ENCODE data around the gene ARHGAP33. TPM values are rescaled to one million over a fixed set of nuclear protein-coding genes. Genes with fewer than 3 reads are reported as not detected.

The ARHGAP33 gene
- total RNA-seq, 2 donors from 2014 or later: 13.2 to 38.1 TPM

- DNase-seq (ENCODE audit: low spot score): no peak
- H3K9me3 ChIP-seq: no peaks in the 10 kb centered on the region
- no peak overlapping the region for H3K27ac ChIP-seq
- no peaks in the 10 kb centered on the region for H3K27me3 ChIP-seq (replicated peaks; ENCODE audit: insufficient read depth)
- H3K4me3 ChIP-seq: no peak overlapping the region
- TF ChIP-seq CTCF (IDR thresholded peaks at IDR 0.05): no peak
- no peak for TF ChIP-seq POLR2AphosphoS5 (IDR thresholded peaks at IDR 0.05)
- TF ChIP-seq POLR2A (IDR thresholded peaks at IDR 0.05): no peak
- 91% methylated on average over 16 of the region's 16 CpGs for WGBS
- H3K36me3 ChIP-seq: no peaks in the 10 kb centered on the region
- intact Hi-C loops (cut with DNase I): no loop called here
- H3K4me1 ChIP-seq (replicated peaks): no peaks in the 10 kb centered on the region
Measured at GRCh38 chr19:35780058-35780457, 4.7 kb downstream of the ARHGAP33 start.

- WGBS: 95% methylated on average over 20 of the region's 20 CpGs
- H3K9me3 ChIP-seq: no peaks in the 10 kb centered on the region
- H3K27me3 ChIP-seq (replicated peaks; ENCODE audit: insufficient read depth): no peaks in the 10 kb centered on the region
- TF ChIP-seq POLR2AphosphoS5 (IDR thresholded peaks at IDR 0.05): no peak
- TF ChIP-seq POLR2A (IDR thresholded peaks at IDR 0.05): no peak
- TF ChIP-seq CTCF (IDR thresholded peaks at IDR 0.05): no peak
- H3K4me1 ChIP-seq (replicated peaks): no peaks in the 10 kb centered on the region
- no peaks in the 10 kb centered on the region for H3K36me3 ChIP-seq
- DNase-seq (ENCODE audit: low spot score): no peak
- H3K27ac ChIP-seq: no peak overlapping the region
- H3K4me3 ChIP-seq: no peak overlapping the region
- intact Hi-C loops (cut with DNase I): no loop called here
Measured at GRCh38 chr19:35780717-35781116, 5.4 kb downstream of the ARHGAP33 start.

- Histone ChIP-seq H3K27ac (no peak overlapping the region), H3K27me3 (replicated peaks; ENCODE audit: insufficient read depth) (no peaks in the 10 kb centered on the region), H3K36me3 (no peaks in the 10 kb centered on the region), H3K4me1 (replicated peaks) (no peaks in the 10 kb centered on the region), H3K9me3 (no peaks in the 10 kb centered on the region), H3K4me3 (no peak overlapping the region)
- TF ChIP-seq POLR2A (IDR thresholded peaks at IDR 0.05) (no peak), CTCF (IDR thresholded peaks at IDR 0.05) (no peak), POLR2AphosphoS5 (IDR thresholded peaks at IDR 0.05) (no peak)
- DNase-seq (ENCODE audit: low spot score): no peak
- WGBS: 73% methylated on average over 9 of the region's 9 CpGs
- intact Hi-C loops (cut with DNase I): no loop called here
Measured at GRCh38 chr19:35781650-35782049, 6.3 kb downstream of the ARHGAP33 start.

- Histone ChIP-seq H3K4me3 (no peak overlapping the region), H3K27ac (no peak overlapping the region), H3K9me3 (no peaks in the 10 kb centered on the region), H3K27me3 (replicated peaks; ENCODE audit: insufficient read depth) (no peaks in the 10 kb centered on the region), H3K36me3 (no peaks in the 10 kb centered on the region), H3K4me1 (replicated peaks) (no peaks in the 10 kb centered on the region)
- DNase-seq (ENCODE audit: low spot score): no peak
- TF ChIP-seq CTCF (IDR thresholded peaks at IDR 0.05): no peak
- TF ChIP-seq POLR2A (IDR thresholded peaks at IDR 0.05): no peak
- TF ChIP-seq POLR2AphosphoS5 (IDR thresholded peaks at IDR 0.05): no peak
- intact Hi-C loops (cut with DNase I): no loop called here
- WGBS: 93% methylated on average over 12 of the region's 12 CpGs
Measured at GRCh38 chr19:35782589-35782988, 7.2 kb downstream of the ARHGAP33 start.

DNA sequence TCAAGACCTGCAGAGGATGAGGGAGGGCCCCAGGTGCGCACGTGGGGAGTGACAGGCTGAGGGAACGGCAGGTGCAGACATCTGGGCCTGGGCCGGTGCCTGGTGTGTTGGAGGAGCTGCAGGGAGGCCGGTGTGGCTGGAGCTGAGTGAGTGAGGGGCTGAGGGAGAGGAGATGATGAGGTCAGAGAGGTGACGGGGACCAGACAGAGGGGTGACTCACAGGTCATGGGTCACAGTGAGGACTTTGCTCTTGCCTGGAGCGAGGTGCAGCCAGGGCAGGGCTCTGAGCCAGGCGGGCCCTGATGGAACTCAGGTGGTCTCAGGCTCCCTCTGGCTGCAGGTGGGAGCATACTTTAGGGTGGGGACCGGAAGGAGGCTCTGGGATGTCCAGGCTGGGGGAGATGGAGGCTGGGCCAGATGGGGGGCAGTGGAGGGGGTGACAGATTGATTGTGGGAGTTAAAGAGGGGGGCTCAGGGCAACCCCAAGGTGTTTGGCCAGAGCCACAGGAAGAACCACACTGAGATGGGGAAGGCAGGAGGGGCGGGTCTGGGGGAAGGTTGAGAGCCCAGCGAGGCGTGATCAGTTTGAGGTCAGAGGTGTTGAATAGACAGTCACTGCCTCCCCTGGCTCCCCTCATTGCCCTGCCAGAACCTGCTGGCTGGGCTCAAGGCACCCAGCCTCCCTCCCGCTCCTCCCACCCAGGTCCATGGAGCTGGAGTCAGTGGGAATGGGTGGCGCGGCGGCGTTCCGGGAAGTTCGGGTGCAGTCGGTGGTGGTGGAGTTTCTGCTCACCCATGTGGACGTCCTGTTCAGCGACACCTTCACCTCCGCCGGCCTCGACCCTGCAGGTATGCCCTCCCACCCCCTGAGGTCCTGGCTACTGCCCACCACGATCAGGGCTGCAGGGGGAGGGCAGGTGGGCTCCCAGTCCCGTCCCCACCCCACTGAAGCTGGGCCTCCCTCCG, 8.4 kb downstream of the ARHGAP33 start:
- Histone ChIP-seq H3K36me3 (no peaks in the 10 kb centered on the region), H3K4me1 (replicated peaks) (no peaks in the 10 kb centered on the region), H3K27ac (no peak overlapping the region), H3K27me3 (replicated peaks; ENCODE audit: insufficient read depth) (no peaks in the 10 kb centered on the region), H3K9me3 (no peaks in the 10 kb centered on the region), H3K4me3 (no peak overlapping the region)
- DNase-seq (ENCODE audit: low spot score): no peak
- intact Hi-C loops (cut with DNase I): no loop called here
- WGBS: 80% methylated on average over 28 of the region's 28 CpGs
- no peak for TF ChIP-seq CTCF (IDR thresholded peaks at IDR 0.05)
- TF ChIP-seq POLR2AphosphoS5 (IDR thresholded peaks at IDR 0.05): no peak
- no peak for TF ChIP-seq POLR2A (IDR thresholded peaks at IDR 0.05)

Data from prostate gland (tissue), 2 donors.